ENCODE measurements around the gene EFCAB6. TPM values are rescaled to one million over a fixed set of nuclear protein-coding genes. Genes with fewer than 3 reads are reported as not detected.

EFCAB6 gene
- total and polyA plus RNA-seq, 2 of the 4 experiments (the other 2 are of a cell fraction), result 0.44 to 1.1 TPM

- Histone ChIP-seq H3K27ac (ENCODE audit: insufficient read depth, low read length) (no peak overlapping the region), H3K4me3 (ENCODE audit: insufficient read depth, low read depth, low read length) (no peak overlapping the region), H2BK15ac (ENCODE audit: low read depth, low read length) (no peak overlapping the region), H3K9me3 (ENCODE audit: control insufficient read depth, insufficient read depth, low read length) (no peaks in the 10 kb centered on the region), H2BK20ac (ENCODE audit: low read depth, low read length) (no peak overlapping the region), H4K91ac (ENCODE audit: insufficient read depth, low read depth, low read length) (no peak overlapping the region), H4K20me1 (ENCODE audit: insufficient read depth, low read length) (peaks cover 17% of the 10 kb centered on the region), H3K4me1 (ENCODE audit: control insufficient read depth, insufficient read depth, low read length) (peaks cover 5% of the 10 kb centered on the region; the same call in 1 of the 2 replicates), H3K18ac (ENCODE audit: low read depth, low read length) (no peak overlapping the region), H3K4ac (ENCODE audit: low read depth, low read length) (no peak overlapping the region), H3K36me3 (ENCODE audit: control insufficient read depth, insufficient read depth, low read length) (no peaks in the 10 kb centered on the region), H2BK120ac (ENCODE audit: low read depth, low read length) (no peak overlapping the region), H2BK5ac (ENCODE audit: low read depth, low read length, poor library complexity, severe bottlenecking) (no peak overlapping the region), H3K9ac (ENCODE audit: low read depth, low read length) (no peak overlapping the region), H2AK5ac (ENCODE audit: low read depth, low read length) (no peak overlapping the region), H2AFZ (replicated peaks; ENCODE audit: low read length, poor library complexity) (no peak overlapping the region), H3K9me1 (ENCODE audit: insufficient read depth, low read length) (no peaks in the 10 kb centered on the region), H3K4me2 (ENCODE audit: low read depth, low read length) (no peak overlapping the region), H4K8ac (ENCODE audit: low read depth in 2 of 2, low read length in 2 of 2) (no peak overlapping the region), H3K79me1 (ENCODE audit: low read depth in 1 of 2, low read length in 2 of 2) (peaks cover 0 to 7% of the 10 kb centered on the region in 2 experiments; a peak in 1 of 4 replicates), H4K5ac (ENCODE audit: low read depth, low read length) (no peak overlapping the region), H3K14ac (replicated peaks; ENCODE audit: low read depth, low read length) (no peak overlapping the region), H3K56ac (ENCODE audit: extremely low read depth, insufficient read depth, low read length) (no peak overlapping the region), H2AK9ac (replicated peaks; ENCODE audit: low read depth, low read length, poor library complexity) (no peak overlapping the region), H3K23ac (ENCODE audit: low read depth, low read length) (no peak overlapping the region), H3K27me3 (ENCODE audit: control insufficient read depth, insufficient read depth, low read length) (peaks cover 1% of the 10 kb centered on the region; the same call in 1 of the 2 replicates)
- DNase-seq, result no peak
- in situ Hi-C loops (cut with MboI; ENCODE audit: low sequenced_read_pairs) (no loop called here), intact Hi-C loops (cut with micrococcal nuclease) (no loop called here), dilution Hi-C loops (cut with HindIII; ENCODE audit: low sequenced_read_pairs, unreplicated experiment) (no loop called here)
- no CpG with 5 or more reads among the region's 3 CpGs for WGBS, 2 experiments (ENCODE audit: extremely low coverage in 2 of 2, insufficient read length in 1 of 2)
- no peak for TF ChIP-seq NFE2L2 (IDR thresholded peaks at IDR 0.05; ENCODE audit: low read depth, low read length)
- no peak for TF ChIP-seq BHLHE40 (IDR thresholded peaks at IDR 0.05; ENCODE audit: low read depth, low read length)
- no peak for TF ChIP-seq POLR2A (IDR thresholded peaks at IDR 0.05; ENCODE audit: low read depth, low read length)
- TF ChIP-seq CEBPB (IDR thresholded peaks at IDR 0.05; ENCODE audit: low read depth, low read length), result no peak
- TF ChIP-seq MXI1 (IDR thresholded peaks at IDR 0.05; ENCODE audit: borderline replicate concordance, low read depth, low read length), result no peak
- no peak for TF ChIP-seq RCOR1 (IDR thresholded peaks at IDR 0.05; ENCODE audit: insufficient replicate concordance, low read length)
- TF ChIP-seq CHD1 (IDR thresholded peaks at IDR 0.05; ENCODE audit: low read depth, low read length), result no peak
- TF ChIP-seq ELK1 (IDR thresholded peaks at IDR 0.05; ENCODE audit: borderline replicate concordance, low read depth, low read length), result no peak
- no peak for TF ChIP-seq CTCF (conservative IDR thresholded peaks at IDR 0.05; ENCODE audit: low read depth, low read length)
- no peak for TF ChIP-seq SMC3 (IDR thresholded peaks at IDR 0.05; ENCODE audit: low read depth, low read length)
- TF ChIP-seq, protein P1, sequence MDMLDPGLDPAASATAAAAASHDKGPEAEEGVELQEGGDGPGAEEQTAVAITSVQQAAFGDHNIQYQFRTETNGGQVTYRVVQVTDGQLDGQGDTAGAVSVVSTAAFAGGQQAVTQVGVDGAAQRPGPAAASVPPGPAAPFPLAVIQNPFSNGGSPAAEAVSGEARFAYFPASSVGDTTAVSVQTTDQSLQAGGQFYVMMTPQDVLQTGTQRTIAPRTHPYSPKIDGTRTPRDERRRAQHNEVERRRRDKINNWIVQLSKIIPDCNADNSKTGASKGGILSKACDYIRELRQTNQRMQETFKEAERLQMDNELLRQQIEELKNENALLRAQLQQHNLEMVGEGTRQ (IDR thresholded peaks at IDR 0.05; ENCODE audit: low read depth, low read length), result no peak
- TF ChIP-seq FOS (IDR thresholded peaks at IDR 0.05; ENCODE audit: low read depth, low read length), result no peak
- TF ChIP-seq RAD21 (IDR thresholded peaks at IDR 0.05; ENCODE audit: low read length), result no peak
- TF ChIP-seq MAFK (IDR thresholded peaks at IDR 0.05; ENCODE audit: low read depth, low read length), result no peak
- no peak for TF ChIP-seq RFX5 (IDR thresholded peaks at IDR 0.05; ENCODE audit: low read depth, low read length)
- no peak for TF ChIP-seq MAZ (IDR thresholded peaks at IDR 0.05; ENCODE audit: borderline replicate concordance, low read depth, low read length)
- ChIA-PET CTCF (no interaction called here), POLR2A (ENCODE audit: unreplicated experiment) (no interaction called here)
- no TSS peak for BruUV-seq (replicated peaks)
- no peak for ATAC-seq (ENCODE audit: low read depth)
These were observed 39.8 kb upstream of the EFCAB6 start for GRCh38 chr22:43851979-43852307.
